Hepatocyte (in vitro differentiated cells): ENCODE data around the gene RNU5D-1.

Source experiments
- EZH2 ChIP-seq: fragments of 200-600 bp; sonication (generic); IDR thresholded peaks from 2 replicates; pipeline ENCODE4 v1.6.1; 2016; ENCODE audit warnings: antibody characterized with exemption, mild to moderate bottlenecking, borderline replicate concordance
- TF ChIP-seq, protein P1 (sequence below): fragments of 200-600 bp; sonication (generic); IDR thresholded peaks from 2 replicates; pipeline ENCODE4 v1.5.1; 2016; ENCODE audit warnings: antibody characterized with exemption, mild to moderate bottlenecking; ENCODE audit not compliant: poor library complexity

DNA sequence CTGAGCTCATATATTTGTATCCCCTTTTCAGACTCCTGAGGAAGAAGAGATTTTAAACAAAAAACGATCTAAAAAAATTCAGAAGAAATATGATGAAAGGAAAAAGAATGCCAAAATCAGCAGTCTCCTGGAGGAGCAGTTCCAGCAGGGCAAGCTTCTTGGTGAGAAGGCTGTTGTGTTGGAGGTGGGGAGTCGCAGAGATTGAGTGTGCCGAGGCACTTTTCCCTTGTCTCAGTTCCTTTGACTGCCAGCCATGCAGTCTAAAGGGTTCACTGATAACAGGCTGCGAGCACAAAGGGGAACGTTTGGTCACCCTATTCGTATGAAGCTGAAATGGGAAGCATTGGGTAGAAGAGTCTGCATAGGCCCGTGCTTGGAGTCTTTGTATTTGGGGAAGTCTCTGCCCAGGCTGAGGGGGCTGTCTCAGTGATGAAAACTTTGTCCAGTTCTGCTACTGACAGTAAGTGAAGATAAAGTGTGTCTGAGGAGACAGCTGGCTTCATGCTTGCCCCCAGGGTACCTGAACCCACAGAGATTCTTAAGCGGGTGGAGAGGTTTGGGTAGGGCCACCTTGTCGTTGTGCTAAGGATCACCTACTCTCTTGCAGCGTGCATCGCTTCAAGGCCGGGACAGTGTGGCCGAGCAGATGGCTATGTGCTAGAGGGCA is 47.1 kb upstream of the RNU5D-1 start:
- TF ChIP-seq, protein P1, sequence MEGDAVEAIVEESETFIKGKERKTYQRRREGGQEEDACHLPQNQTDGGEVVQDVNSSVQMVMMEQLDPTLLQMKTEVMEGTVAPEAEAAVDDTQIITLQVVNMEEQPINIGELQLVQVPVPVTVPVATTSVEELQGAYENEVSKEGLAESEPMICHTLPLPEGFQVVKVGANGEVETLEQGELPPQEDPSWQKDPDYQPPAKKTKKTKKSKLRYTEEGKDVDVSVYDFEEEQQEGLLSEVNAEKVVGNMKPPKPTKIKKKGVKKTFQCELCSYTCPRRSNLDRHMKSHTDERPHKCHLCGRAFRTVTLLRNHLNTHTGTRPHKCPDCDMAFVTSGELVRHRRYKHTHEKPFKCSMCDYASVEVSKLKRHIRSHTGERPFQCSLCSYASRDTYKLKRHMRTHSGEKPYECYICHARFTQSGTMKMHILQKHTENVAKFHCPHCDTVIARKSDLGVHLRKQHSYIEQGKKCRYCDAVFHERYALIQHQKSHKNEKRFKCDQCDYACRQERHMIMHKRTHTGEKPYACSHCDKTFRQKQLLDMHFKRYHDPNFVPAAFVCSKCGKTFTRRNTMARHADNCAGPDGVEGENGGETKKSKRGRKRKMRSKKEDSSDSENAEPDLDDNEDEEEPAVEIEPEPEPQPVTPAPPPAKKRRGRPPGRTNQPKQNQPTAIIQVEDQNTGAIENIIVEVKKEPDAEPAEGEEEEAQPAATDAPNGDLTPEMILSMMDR = no peak
- no peak for TF ChIP-seq EZH2
